NB4 (cell line): Measurements from ENCODE around the gene CHST8.

ENCODE experiments used
- CTCF ChIP-seq: IDR thresholded peaks from one replicate; pipeline ENCODE4 v1.5.1; 2012; ENCODE audit warnings: low read depth, low read length
- MAX ChIP-seq: IDR thresholded peaks from 2 replicates; pipeline ENCODE4 v1.6.1; 2011; ENCODE audit warnings: low read depth, low read length
- POLR2A ChIP-seq: IDR thresholded peaks from 2 replicates; pipeline ENCODE4 v1.6.1; 2011; ENCODE audit warnings: mild to moderate bottlenecking; ENCODE audit not compliant: insufficient read length; ENCODE audit errors: extremely low read depth

DNA sequence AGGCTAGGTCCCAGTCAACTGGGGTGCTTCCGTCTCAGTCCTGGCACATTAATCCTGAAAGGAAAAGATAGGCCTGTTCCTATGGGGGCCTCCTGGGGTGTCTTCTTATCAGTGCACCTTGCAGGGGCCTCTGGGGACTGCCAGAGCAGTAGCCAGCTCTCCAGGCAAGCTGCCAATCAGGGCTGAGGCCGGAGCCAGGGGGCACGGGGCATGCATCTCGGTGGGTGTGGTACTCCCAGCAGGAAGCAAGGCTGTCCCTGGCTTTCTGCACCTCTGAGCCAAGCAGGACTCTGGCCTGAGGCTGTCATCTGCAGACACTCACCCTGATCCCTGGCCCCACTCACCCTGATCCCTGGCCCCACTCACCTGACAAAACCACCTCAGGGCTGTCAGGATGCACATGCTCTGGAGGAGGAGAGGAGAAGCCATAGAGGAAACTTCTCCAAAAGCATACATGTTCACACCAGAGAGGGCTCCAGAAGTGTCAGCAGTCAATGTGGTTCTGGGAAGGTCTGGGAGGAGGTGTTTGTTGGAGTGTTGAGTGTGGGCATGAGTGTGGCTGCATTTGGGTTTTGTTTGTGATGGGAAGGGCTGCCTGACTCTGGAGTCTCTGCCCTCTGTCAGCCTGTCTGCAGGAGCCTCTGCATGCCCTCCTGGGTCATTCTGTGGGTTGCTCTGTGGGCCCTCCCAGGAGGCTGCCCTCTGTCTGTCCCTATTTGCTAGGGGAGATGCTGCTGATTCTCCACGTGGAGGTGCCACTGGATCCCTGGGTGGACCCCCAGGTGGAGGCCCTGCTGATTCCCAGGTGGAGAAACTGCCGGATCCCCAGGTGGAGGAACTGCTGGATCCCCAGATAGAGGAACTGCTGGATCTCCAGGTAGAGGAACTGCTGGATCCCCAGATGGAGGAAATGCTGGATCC is 152.2 kb downstream of the CHST8 start:
- no peak for TF ChIP-seq POLR2A
- TF ChIP-seq CTCF, result no peak
- TF ChIP-seq MAX, result no peak
